Tibial artery (tissue), 4 donors: ENCODE measurements around the gene DDN.

Source experiments
- DNase-seq, 2 donors: peaks; one replicate each; pipeline ENCODE4 v3.0.0-alpha.2; 2019
- H3K27ac ChIP-seq, 2 donors: fragments of 200-600 bp; sonication (generic) in 1 of 2; 1 replicate in 1 of 2; 2 replicates in 1 of 2; pipeline ENCODE4 v1.5.1; 2018 to 2019; ENCODE audit warnings: mild to moderate bottlenecking in 1 of 2
- H3K27me3 ChIP-seq, 2 donors: fragments of 200-600 bp; sonication (generic) in 1 of 2; one replicate each; pipeline versions ENCODE4 v1.5.1 to v1.6.0; 2016 to 2019
- H3K36me3 ChIP-seq, 3 donors: fragments of 200-600 bp; sonication (generic) in 2 of 3; one replicate each; pipeline ENCODE4 v1.5.1; 2016 to 2019; ENCODE audit warnings: mild to moderate bottlenecking in 2 of 3
- H3K4me1 ChIP-seq, 4 donors: fragments of 200-600 bp; sonication (generic) in 2 of 4; 1 replicate in 3 of 4; 2 replicates in 1 of 4; pipeline ENCODE4 v1.5.1; 2016 to 2019
- H3K4me3 ChIP-seq, 2 donors: fragments of 200-600 bp; sonication (generic) in 1 of 2; 1 replicate in 1 of 2; 2 replicates in 1 of 2; pipeline ENCODE4 v1.5.1; 2018 to 2019; ENCODE audit warnings: mild to moderate bottlenecking in 2 of 2
- H3K9me3 ChIP-seq, 3 donors: fragments of 200-600 bp; sonication (generic) in 1 of 3; one replicate each; pipeline ENCODE4 v1.5.1; 2016 to 2019
- intact Hi-C: fragments of 100-400 bp; cut with DNase I; formaldehyde crosslinking; loops from one replicate; pipeline ENCODE4 v1.15.0; 2023; ENCODE audit warnings: low total_unique reads
- TF ChIP-seq, protein P1 (sequence below), 2 experiments: fragments of 200-600 bp in 1 of 2; fragments of 450-650 bp in 1 of 2; IDR thresholded peaks; one replicate each; pipeline ENCODE4 v1.5.1; 2017 to 2019; ENCODE audit warnings: antibody characterized with exemption in 2 of 2, mild to moderate bottlenecking in 1 of 2, moderate library complexity in 1 of 2

The DDN gene

DNA sequence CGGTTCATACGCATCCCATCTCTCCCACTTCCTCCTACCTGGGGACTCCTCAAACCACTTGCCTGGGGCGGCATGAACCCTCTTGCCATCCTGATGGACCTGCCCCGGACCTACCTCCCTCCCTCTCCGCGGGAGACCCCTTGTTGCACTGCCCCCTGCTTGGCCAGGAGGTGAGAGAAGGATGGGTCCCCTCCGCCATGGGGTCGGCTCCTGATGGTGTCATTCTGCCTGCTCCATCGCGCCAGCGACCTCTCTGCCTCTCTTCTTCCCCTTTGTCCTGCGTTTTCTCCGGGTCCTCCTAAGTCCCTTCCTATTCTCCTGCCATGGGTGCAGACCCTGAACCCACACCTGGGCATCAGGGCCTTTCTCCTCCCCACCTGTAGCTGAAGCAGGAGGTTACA lies 17.4 kb downstream of the DDN start:
- Histone ChIP-seq H3K36me3 (no peaks in the 10 kb centered on the region), H3K9me3 (no peaks in the 10 kb centered on the region), H3K4me1 (peaks cover 11 to 55% (median 50%) of the 10 kb centered on the region in 4 donors), H3K27me3 (peaks cover 9 to 68% of the 10 kb centered on the region in 2 donors), H3K27ac (no peak overlapping the region), H3K4me3 (no peak overlapping the region)
- TF ChIP-seq, protein P1, sequence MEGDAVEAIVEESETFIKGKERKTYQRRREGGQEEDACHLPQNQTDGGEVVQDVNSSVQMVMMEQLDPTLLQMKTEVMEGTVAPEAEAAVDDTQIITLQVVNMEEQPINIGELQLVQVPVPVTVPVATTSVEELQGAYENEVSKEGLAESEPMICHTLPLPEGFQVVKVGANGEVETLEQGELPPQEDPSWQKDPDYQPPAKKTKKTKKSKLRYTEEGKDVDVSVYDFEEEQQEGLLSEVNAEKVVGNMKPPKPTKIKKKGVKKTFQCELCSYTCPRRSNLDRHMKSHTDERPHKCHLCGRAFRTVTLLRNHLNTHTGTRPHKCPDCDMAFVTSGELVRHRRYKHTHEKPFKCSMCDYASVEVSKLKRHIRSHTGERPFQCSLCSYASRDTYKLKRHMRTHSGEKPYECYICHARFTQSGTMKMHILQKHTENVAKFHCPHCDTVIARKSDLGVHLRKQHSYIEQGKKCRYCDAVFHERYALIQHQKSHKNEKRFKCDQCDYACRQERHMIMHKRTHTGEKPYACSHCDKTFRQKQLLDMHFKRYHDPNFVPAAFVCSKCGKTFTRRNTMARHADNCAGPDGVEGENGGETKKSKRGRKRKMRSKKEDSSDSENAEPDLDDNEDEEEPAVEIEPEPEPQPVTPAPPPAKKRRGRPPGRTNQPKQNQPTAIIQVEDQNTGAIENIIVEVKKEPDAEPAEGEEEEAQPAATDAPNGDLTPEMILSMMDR (IDR thresholded peaks at IDR 0.05): no peak
- DNase-seq: no peak
- intact Hi-C loops: loop anchor here (10.0 kb wide), 1 partner anchor 117 kb away; the partner anchor contains the start of gene RND1

DNA sequence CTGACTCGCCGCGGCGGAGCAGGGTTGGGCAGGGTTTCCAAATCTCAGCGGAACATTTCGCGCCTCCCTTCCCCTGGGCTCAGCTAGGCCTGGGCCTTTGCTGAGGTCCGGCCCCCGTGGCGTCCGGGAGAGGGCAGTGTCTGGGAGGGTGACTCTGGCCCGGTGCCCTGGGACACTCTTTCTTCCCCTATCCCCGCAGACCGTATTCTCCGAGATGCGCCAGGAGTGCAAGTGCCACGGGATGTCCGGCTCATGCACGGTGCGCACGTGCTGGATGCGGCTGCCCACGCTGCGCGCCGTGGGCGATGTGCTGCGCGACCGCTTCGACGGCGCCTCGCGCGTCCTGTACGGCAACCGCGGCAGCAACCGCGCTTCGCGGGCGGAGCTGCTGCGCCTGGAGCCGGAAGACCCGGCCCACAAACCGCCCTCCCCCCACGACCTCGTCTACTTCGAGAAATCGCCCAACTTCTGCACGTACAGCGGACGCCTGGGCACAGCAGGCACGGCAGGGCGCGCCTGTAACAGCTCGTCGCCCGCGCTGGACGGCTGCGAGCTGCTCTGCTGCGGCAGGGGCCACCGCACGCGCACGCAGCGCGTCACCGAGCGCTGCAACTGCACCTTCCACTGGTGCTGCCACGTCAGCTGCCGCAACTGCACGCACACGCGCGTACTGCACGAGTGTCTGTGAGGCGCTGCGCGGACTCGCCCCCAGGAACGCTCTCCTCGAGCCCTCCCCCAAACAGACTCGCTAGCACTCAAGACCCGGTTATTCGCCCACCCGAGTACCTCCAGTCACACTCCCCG lies 18.0 kb downstream of the DDN start:
- no peak for DNase-seq
- TF ChIP-seq, protein P1 (IDR thresholded peaks at IDR 0.05): no peak
- no peaks in the 10 kb centered on the region for H3K9me3 ChIP-seq
- H3K36me3 ChIP-seq: no peaks in the 10 kb centered on the region
- H3K27ac ChIP-seq: no peak overlapping the region
- peaks cover 9 to 74% of the 10 kb centered on the region in 2 donors for H3K27me3 ChIP-seq
- intact Hi-C loops: loop anchor here (10.0 kb wide), 1 partner anchor 116 kb away; the partner anchor contains the start of gene RND1
- H3K4me3 ChIP-seq: peak overlapping the region; percentile 4 to 35
- peaks cover 11 to 54% (median 50%) of the 10 kb centered on the region in 4 donors for H3K4me1 ChIP-seq

DNA sequence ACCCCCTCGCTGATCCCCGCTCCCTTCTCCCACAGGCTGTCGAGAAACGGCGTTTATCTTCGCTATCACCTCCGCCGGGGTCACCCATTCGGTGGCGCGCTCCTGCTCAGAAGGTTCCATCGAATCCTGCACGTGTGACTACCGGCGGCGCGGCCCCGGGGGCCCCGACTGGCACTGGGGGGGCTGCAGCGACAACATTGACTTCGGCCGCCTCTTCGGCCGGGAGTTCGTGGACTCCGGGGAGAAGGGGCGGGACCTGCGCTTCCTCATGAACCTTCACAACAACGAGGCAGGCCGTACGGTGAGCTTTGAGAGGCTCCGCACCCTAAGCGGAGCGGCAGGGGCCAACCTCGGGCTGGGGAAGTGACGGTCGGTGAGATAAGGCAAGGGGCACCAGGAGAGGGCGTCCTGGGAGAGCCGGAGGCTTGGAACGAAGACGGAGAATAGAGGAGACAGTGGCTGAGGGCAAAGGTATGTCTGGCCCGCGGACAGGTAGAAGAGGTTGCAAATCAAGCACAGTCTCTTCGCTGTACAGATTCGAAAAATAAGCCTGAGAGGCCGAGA lies 18.7 kb downstream of the DDN start:
- Histone ChIP-seq H3K27me3 (peaks cover 9 to 80% of the 10 kb centered on the region in 2 donors), H3K4me1 (peaks cover 11 to 47% (median 43%) of the 10 kb centered on the region in 4 donors)

DNA sequence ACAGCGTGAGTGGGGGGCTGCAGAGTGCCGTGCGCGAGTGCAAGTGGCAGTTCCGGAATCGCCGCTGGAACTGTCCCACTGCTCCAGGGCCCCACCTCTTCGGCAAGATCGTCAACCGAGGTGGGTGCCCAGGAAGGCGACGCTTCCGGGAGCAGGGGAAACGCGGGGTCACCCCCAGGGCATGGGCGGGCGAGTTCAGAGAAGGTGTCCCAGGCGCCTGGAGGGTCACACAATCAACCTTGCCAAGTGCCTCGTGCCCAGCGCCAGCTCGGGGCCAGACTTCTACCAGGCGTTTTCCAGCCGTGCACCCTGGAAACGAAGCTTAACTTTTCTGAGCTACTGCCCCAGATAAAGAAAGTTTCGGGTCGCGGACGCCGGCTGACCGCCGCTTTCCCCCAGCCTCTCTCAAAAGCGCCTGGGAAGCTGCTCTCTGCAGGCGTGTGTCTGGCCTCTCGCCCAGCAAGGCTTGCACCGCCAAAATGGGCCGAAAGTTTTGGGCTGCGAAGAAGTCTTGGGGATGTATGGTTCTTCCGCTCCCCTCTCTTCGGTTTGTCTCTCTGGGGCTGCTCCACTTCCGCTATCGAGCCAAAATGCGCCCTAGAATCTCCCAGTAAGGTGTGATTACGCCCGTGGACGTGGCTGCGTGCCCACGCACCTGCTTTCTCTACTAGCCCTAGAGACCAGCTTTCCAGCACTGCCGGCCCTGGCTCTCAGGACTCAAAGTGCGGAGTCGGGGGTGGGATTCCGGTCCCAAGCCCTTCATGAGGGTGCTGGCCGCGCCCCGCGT lies 19.4 kb downstream of the DDN start:
- no peaks in the 10 kb centered on the region for H3K36me3 ChIP-seq
- H3K27ac ChIP-seq: no peak overlapping the region
- no peak for DNase-seq
- H3K27me3 ChIP-seq: peaks cover 9 to 87% of the 10 kb centered on the region in 2 donors
- peak overlapping the region; percentile 4 to 35 for H3K4me3 ChIP-seq
- intact Hi-C loops: loop anchor here (10.0 kb wide), 1 partner anchor 115 kb away; the partner anchor contains the start of gene RND1
- TF ChIP-seq, protein P1 (IDR thresholded peaks at IDR 0.05): no peak
- no peaks in the 10 kb centered on the region for H3K9me3 ChIP-seq
- peaks cover 11 to 41% (median 39%) of the 10 kb centered on the region in 4 donors for H3K4me1 ChIP-seq

More for the DNA sequence above, 18.7 kb downstream of the DDN start:
- no peak for DNase-seq
- no peak overlapping the region for H3K27ac ChIP-seq
- TF ChIP-seq, protein P1 (IDR thresholded peaks at IDR 0.05): no peak
- no peaks in the 10 kb centered on the region for H3K36me3 ChIP-seq
- intact Hi-C loops: loop anchor here (10.0 kb wide), 1 partner anchor 116 kb away; the partner anchor contains the start of gene RND1
- H3K4me3 ChIP-seq: peak overlapping the region; percentile 4 to 35
- H3K9me3 ChIP-seq: no peaks in the 10 kb centered on the region
